GM12878 (cell line): ENCODE measurements around the gene RABEP1. TPM values are rescaled to one million over a fixed set of nuclear protein-coding genes. Genes with fewer than 3 reads are reported as not detected.

Experiments used
- ATF3 ChIP-seq: IDR thresholded peaks from 2 replicates; pipeline ENCODE4 v1.6.1; 2011; ENCODE audit warnings: low read depth, mild to moderate bottlenecking, low read length, moderate library complexity, borderline replicate concordance; ENCODE audit errors: extremely low read depth
- BRCA1 ChIP-seq: IDR thresholded peaks from 2 replicates; pipeline ENCODE4 v1.6.1; 2011; ENCODE audit warnings: low read depth, low read length, improper control_type of control experiment
- CBX3 ChIP-seq: fragments of 200-600 bp; sonication (generic); IDR thresholded peaks from 2 replicates; pipeline ENCODE4 v1.6.1; 2016; ENCODE audit warnings: low read depth, borderline replicate concordance
- ETV6 ChIP-seq, 2 experiments: fragments of 450-650 bp in 1 of 2; IDR thresholded peaks in 1 of 2; conservative IDR thresholded peaks in 1 of 2; 2 replicates each; pipeline ENCODE4 v1.6.1; 2014; ENCODE audit warnings: antibody characterized with exemption in 1 of 2, borderline replicate concordance in 1 of 2, low read depth in 1 of 2, mild to moderate bottlenecking in 1 of 2, moderate library complexity in 1 of 2
- GATAD2B ChIP-seq: fragments of 450-650 bp; conservative IDR thresholded peaks from 2 replicates; pipeline ENCODE4 v1.6.1; 2017; ENCODE audit warnings: low read depth, mild to moderate bottlenecking, moderate library complexity
- LARP7 ChIP-seq: fragments of 450-650 bp; IDR thresholded peaks from 2 replicates; pipeline ENCODE4 v1.6.1; 2017; ENCODE audit warnings: mild to moderate bottlenecking
- MAX ChIP-seq: IDR thresholded peaks from 2 replicates; pipeline ENCODE4 v1.6.1; 2012; ENCODE audit warnings: low read depth, low read length, improper control_type of control experiment
- NFIC ChIP-seq: IDR thresholded peaks from 2 replicates; pipeline ENCODE4 v1.6.1; 2012; ENCODE audit warnings: low read depth, mild to moderate bottlenecking, inconsistent platforms, low read length, moderate library complexity
- NFYB ChIP-seq: IDR thresholded peaks from 2 replicates; pipeline ENCODE4 v1.6.1; 2011; ENCODE audit warnings: low read depth, mild to moderate bottlenecking, low read length, improper control_type of control experiment, moderate library complexity; ENCODE audit not compliant: insufficient read depth
- NR2C1 ChIP-seq: fragments of 450-650 bp; IDR thresholded peaks from 2 replicates; pipeline ENCODE4 v1.6.1; 2017; ENCODE audit warnings: antibody characterized with exemption, mild to moderate bottlenecking, moderate library complexity
- PAX5 ChIP-seq: IDR thresholded peaks from 2 replicates; pipeline ENCODE4 v1.6.1; 2011; ENCODE audit warnings: low read depth, low read length, borderline replicate concordance
- POLR2A ChIP-seq: IDR thresholded peaks from 2 replicates; pipeline ENCODE4 v1.6.1; 2011; ENCODE audit warnings: low read depth, mild to moderate bottlenecking, low read length
- RB1 ChIP-seq: fragments of 450-650 bp; formaldehyde crosslinking; IDR thresholded peaks from 2 replicates; pipeline ENCODE4 v1.6.1; 2017; ENCODE audit warnings: mild to moderate bottlenecking, borderline replicate concordance
- SMAD5 ChIP-seq: IDR thresholded peaks from 2 replicates; pipeline ENCODE4 v1.6.1; 2016; ENCODE audit warnings: antibody characterized with exemption, low read depth
- SMC3 ChIP-seq: IDR thresholded peaks from 2 replicates; pipeline ENCODE4 v1.6.1; 2011; ENCODE audit warnings: low read length, improper control_type of control experiment, borderline replicate concordance
- SPI1 ChIP-seq: IDR thresholded peaks from 2 replicates; pipeline ENCODE4 v1.6.1; 2011; ENCODE audit warnings: low read depth, mild to moderate bottlenecking, low read length, moderate library complexity, borderline replicate concordance; ENCODE audit not compliant: insufficient read depth
- SUPT20H ChIP-seq: IDR thresholded peaks from 2 replicates; pipeline ENCODE4 v1.6.1; 2011; ENCODE audit warnings: low read depth, mild to moderate bottlenecking, low read length, moderate library complexity, borderline replicate concordance; ENCODE audit not compliant: control insufficient read depth
- ZNF207 ChIP-seq: fragments of 450-650 bp; IDR thresholded peaks from 2 replicates; pipeline ENCODE4 v1.6.1; 2014; ENCODE audit warnings: antibody characterized with exemption, mild to moderate bottlenecking, borderline replicate concordance
- ZNF217 ChIP-seq: fragments of 450-650 bp; IDR thresholded peaks from 2 replicates; pipeline ENCODE4 v1.6.1; 2017; ENCODE audit warnings: antibody characterized with exemption, mild to moderate bottlenecking
- polyA plus RNA-seq, 11 experiments: library from polyadenylated mRNA; depleted of rRNA in 4 of 11; unstranded in 6 of 11; stranded (reverse) in 5 of 11; fragments of >200 nt; fragmentation: Nextera tagmentation in 4 of 11; fragmentation: Illumina TruSeq in 1 of 11; extraction: Ambion mirVana in 4 of 11; extraction: Trizol in 1 of 11; gene quantifications; 1 replicate in 1 of 11; 2 replicates in 10 of 11; pipeline versions ENCODE4 v1.2.1 to v1.2.3, GENCODE V29; 2011 to 2016; ENCODE audit warnings: inconsistent platforms in 2 of 11, missing spikeins in 2 of 11, low read depth in 1 of 11
- total RNA-seq, 4 experiments: library from RNA; depleted of rRNA in 3 of 4; stranded (reverse); fragments of >200 nt in 3 of 4; fragmentation: Illumina TruSeq in 1 of 4; extraction: Trizol in 1 of 4; gene quantifications; 2 replicates each; pipeline versions ENCODE4 v1.2.1 to v1.2.3, GENCODE V29; 2013 to 2021
- TF ChIP-seq, protein P1 (sequence below): fragments of 150-350 bp; IDR thresholded peaks from 2 replicates; pipeline ENCODE4 v1.6.1; 2014; ENCODE audit warnings: mild to moderate bottlenecking, low read depth, low read length
- TF ChIP-seq, protein P2 (sequence below): IDR thresholded peaks from 2 replicates; pipeline ENCODE4 v1.6.1; 2012; ENCODE audit warnings: low read depth, low read length, improper control_type of control experiment
- TF ChIP-seq, protein P3 (sequence below): fragments of 450-650 bp; formaldehyde crosslinking; IDR thresholded peaks from 2 replicates; pipeline ENCODE4 v1.5.0; 2022; ENCODE audit warnings: mild to moderate bottlenecking, missing genetic modification characterization

RABEP1 gene
- total and polyA plus RNA-seq, 10 of the 15 experiments (the other 5 are each of a cell fraction or from before 2014, with no cell fraction given) = 13.4 to 71.4 (median 59.8) TPM

DNA sequence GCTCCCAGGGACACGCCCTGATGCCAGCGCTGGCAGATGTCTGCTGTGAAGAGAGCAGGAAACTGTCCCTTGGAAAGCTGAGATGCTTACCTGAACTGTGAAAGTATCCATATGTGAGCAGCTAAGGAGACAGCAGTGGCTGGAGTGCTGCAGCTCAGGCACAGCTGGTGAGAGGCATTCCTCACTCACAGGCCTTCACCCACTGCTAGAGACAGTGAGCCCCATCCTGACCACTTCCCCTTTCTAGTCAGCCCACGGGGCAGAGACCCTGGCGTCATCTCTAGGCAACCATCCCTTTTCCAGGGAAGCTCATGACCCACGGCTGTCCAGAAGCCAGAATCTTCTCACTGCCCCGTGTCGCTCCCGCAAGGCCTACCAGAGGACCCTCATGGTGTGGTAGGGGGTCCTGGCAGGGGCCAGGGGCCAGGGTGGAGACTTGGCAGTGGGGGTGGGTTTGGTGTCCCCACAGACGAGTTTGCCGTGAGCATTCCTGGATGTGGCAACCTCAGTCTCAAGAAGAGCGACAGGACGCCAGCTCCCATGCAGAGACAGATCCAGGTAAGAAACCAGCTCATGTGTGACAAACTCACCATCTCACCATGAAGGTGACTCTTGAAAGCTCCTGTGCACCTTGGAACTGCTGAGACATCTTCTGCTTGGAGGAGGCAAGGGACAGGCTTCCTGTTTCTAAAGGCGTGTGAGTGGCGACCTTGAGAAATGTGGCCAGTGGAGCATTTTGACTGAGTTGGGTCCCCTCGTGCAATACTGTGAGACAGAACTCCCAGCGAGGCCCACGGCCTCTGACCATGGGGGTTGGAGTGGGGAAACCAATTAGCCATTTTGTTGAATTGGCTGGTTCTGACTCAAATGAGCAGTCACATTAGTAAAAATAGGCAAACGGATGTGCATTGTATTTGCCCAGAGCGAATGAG, 47.2 kb upstream of the RABEP1 start, which contains the start of gene SCIMP (continued):
- TF ChIP-seq, protein P1, sequence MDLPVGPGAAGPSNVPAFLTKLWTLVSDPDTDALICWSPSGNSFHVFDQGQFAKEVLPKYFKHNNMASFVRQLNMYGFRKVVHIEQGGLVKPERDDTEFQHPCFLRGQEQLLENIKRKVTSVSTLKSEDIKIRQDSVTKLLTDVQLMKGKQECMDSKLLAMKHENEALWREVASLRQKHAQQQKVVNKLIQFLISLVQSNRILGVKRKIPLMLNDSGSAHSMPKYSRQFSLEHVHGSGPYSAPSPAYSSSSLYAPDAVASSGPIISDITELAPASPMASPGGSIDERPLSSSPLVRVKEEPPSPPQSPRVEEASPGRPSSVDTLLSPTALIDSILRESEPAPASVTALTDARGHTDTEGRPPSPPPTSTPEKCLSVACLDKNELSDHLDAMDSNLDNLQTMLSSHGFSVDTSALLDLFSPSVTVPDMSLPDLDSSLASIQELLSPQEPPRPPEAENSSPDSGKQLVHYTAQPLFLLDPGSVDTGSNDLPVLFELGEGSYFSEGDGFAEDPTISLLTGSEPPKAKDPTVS = no peak
- TF ChIP-seq, protein P2, sequence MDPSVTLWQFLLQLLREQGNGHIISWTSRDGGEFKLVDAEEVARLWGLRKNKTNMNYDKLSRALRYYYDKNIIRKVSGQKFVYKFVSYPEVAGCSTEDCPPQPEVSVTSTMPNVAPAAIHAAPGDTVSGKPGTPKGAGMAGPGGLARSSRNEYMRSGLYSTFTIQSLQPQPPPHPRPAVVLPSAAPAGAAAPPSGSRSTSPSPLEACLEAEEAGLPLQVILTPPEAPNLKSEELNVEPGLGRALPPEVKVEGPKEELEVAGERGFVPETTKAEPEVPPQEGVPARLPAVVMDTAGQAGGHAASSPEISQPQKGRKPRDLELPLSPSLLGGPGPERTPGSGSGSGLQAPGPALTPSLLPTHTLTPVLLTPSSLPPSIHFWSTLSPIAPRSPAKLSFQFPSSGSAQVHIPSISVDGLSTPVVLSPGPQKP = no peak
- no peak for TF ChIP-seq NFYB
- no peak for TF ChIP-seq SUPT20H
- TF ChIP-seq BRCA1 = no peak
- peak; percentile 79; the same call in 1 of the 2 replicates for TF ChIP-seq MAX
- TF ChIP-seq NFIC = peak; percentile 49; the same call in 1 of the 2 replicates
- TF ChIP-seq ZNF217 = no peak
- TF ChIP-seq CBX3 = no peak
- TF ChIP-seq ETV6 (conservative IDR thresholded peaks at IDR 0.05 in 1 of 2, IDR thresholded peaks at IDR 0.05 in 1 of 2; ENCODE audit: borderline replicate concordance in 1 of 2, low read depth in 1 of 2) = peak in 1 of 2 experiments; percentile 77; a peak in 2 of 4 replicates
- 0 out of 2 replicates have a peak, but pooled peaks have one; percentile 7 for TF ChIP-seq SMC3
- TF ChIP-seq RB1 = no peak
- peak; percentile 94 for TF ChIP-seq SMAD5
- no peak for TF ChIP-seq ATF3
- TF ChIP-seq GATAD2B = peak; percentile 90
- TF ChIP-seq, protein P3, sequence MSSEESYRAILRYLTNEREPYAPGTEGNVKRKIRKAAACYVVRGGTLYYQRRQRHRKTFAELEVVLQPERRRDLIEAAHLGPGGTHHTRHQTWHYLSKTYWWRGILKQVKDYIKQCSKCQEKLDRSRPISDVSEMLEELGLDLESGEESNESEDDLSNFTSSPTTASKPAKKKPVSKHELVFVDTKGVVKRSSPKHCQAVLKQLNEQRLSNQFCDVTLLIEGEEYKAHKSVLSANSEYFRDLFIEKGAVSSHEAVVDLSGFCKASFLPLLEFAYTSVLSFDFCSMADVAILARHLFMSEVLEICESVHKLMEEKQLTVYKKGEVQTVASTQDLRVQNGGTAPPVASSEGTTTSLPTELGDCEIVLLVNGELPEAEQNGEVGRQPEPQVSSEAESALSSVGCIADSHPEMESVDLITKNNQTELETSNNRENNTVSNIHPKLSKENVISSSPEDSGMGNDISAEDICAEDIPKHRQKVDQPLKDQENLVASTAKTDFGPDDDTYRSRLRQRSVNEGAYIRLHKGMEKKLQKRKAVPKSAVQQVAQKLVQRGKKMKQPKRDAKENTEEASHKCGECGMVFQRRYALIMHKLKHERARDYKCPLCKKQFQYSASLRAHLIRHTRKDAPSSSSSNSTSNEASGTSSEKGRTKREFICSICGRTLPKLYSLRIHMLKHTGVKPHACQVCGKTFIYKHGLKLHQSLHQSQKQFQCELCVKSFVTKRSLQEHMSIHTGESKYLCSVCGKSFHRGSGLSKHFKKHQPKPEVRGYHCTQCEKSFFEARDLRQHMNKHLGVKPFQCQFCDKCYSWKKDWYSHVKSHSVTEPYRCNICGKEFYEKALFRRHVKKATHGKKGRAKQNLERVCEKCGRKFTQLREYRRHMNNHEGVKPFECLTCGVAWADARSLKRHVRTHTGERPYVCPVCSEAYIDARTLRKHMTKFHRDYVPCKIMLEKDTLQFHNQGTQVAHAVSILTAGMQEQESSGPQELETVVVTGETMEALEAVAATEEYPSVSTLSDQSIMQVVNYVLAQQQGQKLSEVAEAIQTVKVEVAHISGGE (CRISPR knock-in tag) = no peak
- no peak for TF ChIP-seq NR2C1
- peak; percentile 70; the same call in 1 of the 2 replicates for TF ChIP-seq LARP7
- peak; percentile 29; the same call in 1 of the 2 replicates for TF ChIP-seq ZNF207
- peak; percentile 92 for TF ChIP-seq POLR2A
- TF ChIP-seq SPI1 = peak; percentile 100
- peak; percentile 77; the same call in 1 of the 2 replicates for TF ChIP-seq PAX5
